KG1 (cell line): ENCODE measurements around the gene C7.
"Not testable (repeated sequence)": the region's sequence is repeated elsewhere in the genome, so short reads cannot be mapped to it uniquely, and the experiment has no call there.

Experiments used
- DNase-seq: peaks from one replicate; lab custom pipeline; 2025; lab: John Stamatoyannopoulos, UW

Gene C7

DNA sequence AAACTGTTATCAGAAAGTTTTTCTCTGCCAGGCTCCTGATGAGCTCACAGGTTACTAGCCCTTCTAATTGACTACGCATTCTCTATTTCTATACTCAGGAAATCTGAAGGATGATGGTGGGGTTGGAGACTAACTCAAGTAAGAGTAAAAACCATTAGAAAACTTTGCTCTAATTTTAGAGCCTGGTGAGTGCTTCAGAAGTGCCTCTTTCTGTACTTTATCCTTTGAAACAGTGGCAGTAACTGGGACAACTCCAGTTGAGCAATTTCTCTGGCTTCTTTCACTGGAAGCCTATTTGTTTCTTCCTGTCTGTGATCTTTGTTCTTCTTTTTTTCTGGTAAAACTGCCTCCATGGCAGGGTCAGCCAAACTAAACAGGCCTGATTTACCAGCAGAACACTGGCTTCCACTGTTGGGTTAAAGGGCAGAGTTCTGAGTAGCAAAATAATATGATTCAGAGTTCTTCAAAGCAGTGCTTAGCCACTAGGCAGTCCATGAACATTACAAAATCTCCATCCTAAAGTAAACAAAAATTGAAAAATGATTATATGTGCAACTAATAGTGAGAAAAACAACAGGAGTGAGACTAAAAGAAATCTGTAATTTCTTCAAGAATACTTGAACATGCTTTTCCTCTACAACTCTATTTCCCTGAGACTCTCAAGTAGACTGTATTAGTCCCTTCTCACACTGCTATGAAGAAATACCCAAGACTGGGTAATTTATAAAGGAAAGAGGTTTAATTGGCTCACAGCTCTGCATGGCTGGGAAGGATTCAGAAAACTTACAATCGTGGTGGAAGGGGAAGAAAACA, 82.1 kb downstream of the C7 start:
- DNase-seq: no peak

DNA sequence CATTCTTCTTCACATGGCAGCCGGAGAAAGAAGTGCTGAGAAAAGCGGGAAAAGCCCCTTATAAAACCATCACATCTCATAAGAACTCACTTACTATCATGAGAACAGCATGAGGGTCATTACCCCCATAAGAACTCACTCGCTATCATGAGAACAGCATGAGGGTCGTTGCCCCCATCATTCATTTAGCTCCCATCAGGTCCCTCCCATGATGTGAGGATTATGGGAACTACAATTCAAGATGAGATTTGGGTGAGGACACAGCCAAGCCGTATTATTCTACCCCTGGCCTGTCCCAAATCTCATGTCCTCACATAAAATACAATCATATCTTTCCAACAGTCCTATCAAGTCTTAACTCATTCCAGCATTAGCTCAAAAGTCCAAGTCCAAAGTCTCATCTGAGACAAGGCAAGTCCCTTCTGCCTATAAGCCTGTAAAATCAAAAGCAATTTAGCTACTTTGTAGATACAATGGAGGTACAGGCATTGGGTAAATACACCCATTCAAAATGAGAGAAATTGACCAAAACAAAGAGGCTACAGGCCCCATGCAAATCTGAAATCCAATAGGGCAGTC, 82.8 kb downstream of the C7 start:
- no peak for DNase-seq

DNA sequence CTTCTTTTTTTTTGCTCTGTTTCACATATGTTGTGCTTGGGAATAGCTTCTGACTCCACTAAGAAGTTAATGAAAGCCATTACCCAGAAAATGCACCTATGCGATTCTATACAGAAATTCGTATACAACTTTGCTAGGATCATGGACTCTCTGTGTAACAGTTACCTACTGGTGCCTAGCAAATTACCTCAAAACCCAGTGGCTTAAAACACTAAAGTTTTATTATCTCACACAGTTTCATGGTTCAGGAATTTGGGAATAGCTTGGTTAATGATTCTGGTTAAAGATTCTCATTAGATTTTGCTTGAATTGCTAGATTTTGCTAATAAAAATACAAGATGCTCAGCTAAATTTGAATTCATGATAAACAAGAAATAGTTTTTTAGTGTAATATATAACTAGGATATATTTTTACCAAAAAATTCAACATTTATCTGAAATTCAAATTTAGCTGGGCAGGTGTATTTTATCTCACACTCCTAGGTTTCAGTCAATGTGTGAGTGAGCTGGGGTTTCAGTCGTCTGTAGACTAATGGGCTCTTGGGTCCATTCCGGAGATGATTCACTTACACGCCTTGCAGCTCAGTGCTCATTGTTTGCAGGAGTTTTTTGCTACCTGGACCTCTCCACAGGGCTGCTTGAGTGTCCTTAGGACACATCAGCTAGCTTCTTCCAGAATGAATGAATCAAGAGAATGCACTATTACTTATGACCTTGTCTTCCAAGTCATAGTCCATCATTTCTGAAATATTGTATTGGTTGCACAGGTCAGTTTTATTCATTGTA, 86.7 kb downstream of the C7 start:
- no peak for DNase-seq

DNA sequence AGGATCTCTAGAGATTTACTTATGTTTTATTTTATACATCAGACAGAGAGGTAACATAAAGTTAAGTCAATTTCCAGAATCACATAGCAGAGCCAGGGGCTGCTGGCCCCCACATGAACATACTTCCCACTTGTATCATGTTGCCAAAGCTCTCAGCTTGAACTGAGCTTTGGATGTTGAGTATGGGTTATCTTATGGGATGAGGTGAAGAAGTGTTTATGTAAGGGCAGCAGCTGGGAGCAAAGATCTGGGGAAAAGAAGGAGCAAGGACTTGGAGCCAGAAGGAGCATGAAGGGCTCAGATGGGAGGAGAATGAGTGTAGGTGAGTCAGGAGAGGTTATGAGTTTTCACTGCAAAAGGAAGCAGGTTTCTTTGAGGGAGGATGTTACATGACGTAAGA, 89.8 kb downstream of the C7 start:
- DNase-seq: no peak

DNA sequence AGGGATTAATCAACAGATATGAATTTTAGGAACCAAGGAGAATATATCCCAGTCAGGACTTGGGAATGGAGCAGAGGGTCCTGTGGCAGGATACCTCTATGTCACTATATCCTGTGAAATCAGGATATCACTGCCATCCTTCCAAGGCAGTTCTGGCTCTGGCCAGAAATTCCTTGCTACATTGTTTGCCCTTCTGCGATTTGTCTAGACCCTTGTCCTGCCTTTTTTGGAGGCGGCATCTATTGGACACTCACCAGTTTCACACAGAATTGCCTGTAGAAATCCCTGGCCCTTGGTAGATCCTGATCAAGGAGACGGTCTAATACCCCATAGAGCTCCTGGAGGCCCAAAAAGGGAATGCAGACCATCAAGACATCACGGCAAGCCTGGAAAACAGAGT, 90.7 kb downstream of the C7 start:
- DNase-seq: no peak

DNA sequence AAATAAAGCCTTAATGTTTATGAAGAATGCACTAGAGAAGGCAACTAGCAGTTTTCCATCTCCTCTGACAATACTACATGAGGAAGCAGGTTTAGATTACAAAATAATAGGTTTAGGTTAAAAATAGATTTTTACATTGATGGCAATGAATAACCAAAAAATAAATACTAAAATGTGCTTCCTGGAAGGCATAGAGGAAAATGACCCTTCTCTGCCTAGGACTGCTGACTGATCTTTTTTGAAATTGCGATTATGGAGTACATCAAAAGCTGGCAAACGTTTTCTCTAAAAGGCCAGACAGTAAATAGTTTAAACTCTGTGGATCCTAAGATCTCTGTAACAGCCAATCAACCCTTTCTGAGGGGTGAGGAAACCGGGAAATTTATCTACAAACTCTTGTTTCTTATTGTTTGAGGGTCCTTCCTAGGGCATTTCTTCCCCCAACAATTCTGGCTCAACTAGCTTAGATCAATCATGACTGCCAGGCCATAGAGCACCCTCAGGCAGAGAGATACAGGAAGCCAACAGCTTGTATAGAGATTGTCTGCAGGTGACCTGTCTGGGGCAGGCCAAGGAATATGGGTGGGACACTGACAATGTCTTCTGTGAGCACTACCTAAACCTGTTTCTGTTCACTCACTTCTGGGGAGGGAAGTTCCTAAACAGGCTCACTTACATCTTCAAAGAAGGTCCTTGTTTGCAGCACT, 94.5 kb downstream of the C7 start:
- DNase-seq: no peak

DNA sequence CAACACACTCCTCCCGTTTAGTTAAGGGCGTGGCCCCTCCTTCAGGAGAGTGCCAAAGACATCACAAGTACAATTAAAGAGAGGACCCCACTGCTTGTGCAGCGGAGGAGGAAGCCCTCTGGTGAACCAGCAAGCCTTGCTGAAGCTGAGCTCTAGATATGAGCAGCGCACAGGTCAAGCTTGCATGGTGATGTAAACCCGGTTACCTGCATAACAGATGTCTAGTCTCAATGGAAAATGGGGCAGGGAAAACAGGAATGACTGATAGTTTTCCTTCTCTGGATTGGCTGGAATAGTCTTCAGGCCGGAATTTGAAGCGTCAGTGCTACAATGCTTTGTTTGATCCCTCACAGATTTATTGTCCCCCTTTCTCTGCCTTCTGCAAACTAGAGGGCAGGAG, 95.6 kb downstream of the C7 start:
- DNase-seq: no peak

DNA sequence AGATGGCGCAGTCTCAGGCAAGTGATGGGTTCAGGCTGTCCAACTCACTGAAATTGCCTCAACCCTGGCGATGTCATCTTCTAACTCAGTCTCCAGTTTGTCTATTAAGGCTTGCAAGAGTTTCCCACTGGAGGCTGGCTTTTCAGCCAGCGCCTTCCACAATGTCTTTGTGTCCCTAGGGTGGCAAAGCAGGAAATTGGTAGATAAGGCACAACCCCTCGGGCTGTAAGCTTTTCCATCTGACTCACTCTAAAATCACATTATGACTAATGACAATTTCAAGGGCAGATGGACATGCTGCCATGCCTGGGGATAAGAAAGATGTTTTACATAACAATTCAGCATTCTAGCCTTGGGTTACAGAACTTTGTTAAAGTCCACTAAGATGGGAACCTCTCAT, 99.9 kb downstream of the C7 start:
- DNase-seq: no peak

DNA sequence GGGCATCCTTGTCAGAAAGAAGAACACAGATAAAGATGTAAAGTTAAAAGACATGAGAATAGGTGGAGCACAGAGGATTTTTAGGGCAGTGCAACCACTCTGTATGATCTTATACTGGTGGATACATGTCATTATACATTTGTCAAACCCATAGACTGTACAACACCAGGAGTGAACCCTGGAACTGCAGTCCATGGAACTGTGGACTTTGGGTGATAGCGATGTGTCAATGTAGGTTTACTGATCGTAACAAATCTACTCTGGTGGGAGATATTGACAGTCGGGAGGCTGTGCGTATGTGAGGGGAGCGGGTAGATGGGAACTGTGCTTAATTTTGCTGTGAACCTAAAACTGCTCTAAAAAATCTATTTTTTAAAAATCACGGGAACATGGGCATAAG, 101.3 kb downstream of the C7 start:
- no peak for DNase-seq

DNA sequence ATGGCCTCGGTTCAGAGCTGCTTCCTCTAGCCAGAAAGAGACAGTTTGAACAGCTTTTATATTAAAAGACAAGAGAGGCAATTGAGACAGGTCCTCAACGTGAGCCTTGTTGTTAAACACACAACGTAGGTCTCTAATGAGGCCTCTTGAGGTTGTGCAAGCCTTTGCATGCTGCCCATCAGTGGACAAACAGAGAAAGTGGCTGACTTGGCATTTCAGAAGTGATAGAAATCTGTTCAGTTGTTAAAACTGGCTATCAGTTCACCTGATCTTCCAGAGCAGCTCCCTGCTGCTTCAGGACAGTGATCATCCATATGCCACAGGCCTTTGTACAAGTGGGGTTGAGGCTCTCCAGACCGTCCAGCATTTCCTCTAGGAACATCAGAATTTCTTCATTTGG, 103.0 kb downstream of the C7 start:
- no peak for DNase-seq

DNA sequence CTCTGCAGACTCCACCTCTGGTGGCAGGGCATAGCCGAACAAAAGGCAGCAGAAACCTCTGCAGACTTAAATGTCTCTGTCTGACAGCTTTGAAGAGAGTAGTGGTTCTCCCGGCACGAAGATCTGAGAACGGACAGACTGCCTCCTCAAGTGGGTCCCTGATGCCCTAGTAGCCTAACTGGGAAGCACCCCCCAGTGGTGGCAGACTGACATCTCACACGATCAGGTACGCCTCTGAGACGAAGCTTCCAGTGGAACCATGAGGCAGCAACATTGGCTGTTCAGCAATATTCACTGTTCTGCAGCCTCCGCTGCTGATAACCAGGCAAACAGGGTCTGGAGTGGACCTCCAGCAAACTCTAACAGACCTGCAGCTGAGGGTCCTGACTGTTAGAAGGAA, 113.3 kb downstream of the C7 start:
- not testable (repeated sequence) for DNase-seq
